Measurements from ENCODE around the gene CMBL.
"Not testable (repeated sequence)": the region's sequence is repeated elsewhere in the genome, so short reads cannot be mapped to it uniquely, and the experiment has no call there.

Gene CMBL

DNA sequence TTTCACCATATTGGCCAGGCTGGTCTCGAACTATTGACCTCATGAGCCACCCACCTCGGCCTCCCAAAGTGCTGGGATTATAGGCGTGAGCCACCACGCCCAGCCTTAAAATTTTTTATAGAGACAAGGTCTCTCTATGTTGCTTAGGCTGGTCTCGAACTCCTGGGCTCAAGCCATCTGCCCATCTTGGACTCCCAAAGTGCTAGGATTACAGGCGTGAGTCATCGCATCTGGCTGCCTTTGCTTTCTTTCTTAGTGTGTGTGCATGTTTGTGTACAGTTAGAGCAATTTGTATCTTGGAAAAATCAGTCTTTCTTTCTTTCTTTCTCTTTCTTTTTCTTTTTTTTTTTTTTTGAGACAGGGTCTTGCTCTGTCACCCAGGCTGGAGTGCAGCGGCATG is 22.3 kb downstream of the CMBL start:
- DNase-seq (ENCODE audit: low read depth, low spot score) = not testable (repeated sequence)

DNA sequence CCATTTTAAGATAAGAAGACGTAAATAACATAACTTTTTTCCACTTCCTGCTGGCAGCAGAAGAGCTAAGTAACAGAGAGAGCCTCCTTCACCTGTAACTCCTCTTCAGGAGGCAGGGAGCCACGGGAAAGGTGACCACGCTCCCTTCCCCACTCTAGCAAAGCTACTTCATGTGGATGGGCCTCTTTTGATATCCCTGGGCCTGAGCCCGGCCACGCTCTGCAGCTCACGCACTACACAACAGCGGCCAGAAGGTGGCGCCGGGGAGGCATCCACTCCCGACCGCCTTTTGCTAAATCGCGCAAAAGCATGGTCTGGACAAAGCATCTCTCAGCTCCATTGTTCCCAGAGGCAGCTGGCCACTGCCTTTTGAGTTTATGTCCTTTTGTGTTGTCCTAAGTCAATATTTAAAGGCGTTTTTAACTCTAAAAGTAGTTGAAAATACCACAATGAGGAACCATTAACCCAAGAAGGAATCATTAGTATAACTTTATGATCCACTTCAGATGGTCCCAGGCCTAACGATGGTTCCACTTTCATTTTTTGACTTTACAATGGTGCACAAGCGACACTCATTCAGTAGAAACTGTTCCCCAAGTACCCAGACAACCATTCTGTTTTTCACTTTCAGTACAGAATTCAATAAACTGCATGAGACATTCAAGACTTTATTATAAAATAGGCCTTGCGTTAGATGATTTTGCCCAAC is 23.6 kb downstream of the CMBL start:
- peak; percentile 40 for DNase-seq (ENCODE audit: low read depth, low spot score)

DNA sequence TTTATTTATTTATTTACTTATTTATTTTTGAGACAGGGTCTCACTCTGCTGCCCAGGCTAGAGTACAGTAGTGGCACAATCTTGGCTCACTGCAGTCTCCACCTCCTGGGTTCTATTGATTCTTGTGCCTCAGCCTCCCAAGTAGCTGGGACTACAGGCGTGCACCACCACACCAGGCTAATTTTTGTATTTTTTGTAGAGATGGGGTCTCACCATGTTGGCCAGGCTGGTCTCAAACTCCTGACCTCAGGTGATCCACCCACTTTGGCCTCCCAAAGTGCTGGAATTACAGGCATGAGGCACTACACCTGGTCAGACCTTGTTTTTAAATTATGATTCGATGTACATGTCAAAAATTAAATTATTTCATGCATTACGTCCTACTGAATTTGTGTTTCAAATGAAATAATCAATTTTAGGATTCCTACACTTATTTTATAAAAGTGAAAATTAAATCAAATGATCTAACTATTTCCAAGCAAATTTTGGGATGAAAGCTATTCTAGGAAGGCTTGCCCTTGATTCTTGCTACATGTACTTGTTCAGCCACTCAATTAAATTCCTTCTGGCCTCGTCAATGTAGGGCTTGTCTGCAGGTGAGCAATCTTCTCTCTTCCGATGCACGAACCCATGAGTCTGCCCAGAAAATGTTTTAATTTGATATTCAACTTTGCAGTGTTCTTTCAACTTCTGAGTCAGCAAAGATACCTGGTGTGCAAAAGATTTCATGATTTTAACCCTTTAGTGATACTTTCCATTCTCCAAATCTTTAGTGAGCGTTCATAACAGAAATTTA is 27.6 kb downstream of the CMBL start:
- DNase-seq (ENCODE audit: low read depth, low spot score) = no peak

DNA sequence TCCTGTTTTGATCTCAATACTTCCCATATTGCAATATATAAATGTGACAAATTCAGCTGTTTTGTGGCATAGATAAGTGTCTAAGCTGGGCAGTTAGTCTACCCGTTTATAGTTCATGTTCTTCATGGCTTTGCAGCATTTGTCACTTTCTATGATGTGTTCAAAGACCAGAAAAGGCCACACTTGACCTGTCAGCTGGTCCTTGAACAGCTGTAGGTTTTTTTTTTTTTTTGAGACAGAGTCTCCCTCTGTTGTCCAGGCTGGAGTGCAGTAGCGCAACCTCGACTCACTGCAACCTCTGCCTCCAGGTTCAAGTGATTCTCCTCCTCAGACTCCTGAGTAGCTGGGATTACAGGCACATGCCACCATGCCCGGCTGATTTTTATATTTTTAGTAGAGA is 28.4 kb downstream of the CMBL start:
- no peak for DNase-seq (ENCODE audit: low read depth, low spot score)

DNA sequence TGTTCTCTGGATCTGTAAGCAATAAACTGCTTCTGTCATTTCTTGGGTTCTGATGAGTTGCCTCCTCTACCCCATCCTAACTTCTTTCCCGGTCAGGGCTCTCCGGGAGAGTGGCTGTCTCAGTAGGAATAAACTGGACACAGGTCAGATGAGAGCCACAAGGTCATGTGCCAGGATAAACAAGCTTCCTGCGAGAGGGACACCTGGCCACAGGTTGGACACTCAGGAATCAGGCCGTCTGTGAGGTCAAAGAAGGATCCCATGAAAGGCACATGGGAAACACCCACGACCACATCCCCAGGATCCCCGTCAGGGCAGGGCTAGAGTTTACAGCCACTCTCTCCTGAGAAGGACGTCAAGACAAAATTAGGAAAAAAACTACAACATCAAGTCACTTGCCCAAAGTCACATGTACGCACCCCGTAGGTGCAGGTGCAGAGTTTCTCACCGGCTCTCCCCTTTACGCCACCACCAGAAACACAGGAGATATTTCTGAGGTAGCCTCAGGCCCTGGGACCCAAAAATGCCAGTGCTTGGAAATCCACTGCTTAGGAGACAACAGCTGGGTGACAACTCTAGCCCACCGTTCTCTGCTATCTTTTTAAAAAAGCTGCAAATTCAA is 28.9 kb downstream of the CMBL start:
- DNase-seq (ENCODE audit: low read depth, low spot score) = no peak

DNA sequence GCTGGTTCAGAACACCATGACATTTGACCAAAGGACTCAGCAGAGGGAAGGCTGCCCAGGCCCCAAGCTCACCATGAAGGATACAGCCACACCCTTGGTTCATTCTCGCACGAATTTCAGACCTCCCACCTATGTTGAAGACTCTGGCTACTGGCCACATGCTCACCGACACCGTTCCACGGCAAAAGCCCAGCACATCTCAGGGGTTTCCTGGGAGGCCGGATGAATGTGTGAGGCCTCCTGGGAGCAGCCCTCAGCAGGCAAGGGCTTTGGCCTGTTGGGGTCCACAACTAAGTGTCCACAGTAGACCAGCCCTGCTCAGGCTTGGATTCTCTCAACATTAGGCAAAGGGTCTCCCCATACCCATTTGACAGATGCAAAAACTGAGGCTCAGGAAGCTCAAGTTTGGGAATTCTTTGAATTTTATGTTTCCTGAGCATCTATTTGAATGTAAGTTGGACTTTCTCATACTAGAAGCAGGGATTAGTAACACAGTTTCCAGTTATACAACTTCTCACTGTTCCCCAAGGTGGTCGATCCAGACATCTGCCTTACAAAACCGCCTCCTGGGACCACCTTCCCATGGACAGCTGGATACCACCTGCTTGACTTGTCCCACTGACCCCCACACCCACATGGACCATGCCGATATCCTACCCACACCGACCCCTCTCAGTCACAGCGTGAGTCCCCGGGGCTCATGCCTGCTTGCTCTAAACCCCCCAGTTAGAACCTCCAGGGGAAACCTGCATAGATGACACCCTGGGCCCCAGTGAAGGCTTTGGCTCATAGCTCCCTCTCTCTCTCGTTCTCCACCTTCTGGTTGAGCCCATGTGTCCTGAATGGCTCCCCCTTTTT is 29.7 kb downstream of the CMBL start:
- no peak for DNase-seq (ENCODE audit: low read depth, low spot score)

DNA sequence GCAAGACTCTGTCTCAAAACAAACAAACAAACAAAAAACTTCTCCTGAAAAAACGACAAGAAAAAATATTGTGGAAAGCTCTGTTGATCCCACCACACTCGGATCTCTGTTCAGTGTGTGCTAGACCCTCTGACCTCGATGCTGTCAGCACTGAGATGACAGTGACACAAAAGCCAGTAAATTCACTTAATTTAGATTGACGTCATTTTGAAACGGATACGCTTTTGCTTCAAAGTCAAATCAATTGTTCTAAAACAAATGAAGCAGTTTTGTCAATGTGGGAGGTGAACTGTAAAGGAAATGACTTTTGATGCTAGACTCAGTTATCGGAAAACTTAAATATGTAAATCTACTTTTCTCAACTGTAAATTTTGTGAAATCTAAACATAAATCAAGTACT is 31.0 kb downstream of the CMBL start:
- no peak for DNase-seq (ENCODE audit: low read depth, low spot score)

DNA sequence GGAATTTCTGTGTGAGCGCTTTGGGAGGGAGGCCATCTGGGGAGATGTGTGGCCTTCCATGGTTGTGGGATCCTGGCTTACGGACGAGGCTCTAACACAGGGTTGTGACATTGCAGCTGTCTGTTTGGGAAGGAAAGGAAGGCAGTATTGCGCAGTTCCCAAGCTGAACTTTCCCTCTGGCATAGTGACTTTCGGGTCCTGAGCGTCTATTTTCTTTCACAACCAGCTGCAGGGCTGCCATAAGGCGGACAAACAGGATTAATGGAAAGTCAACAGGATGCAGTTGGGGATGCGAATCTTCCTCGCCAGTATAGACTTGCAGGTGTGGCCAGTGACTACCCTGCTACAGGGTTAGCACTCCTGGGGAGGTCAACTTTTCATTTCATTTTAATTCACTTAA is 31.7 kb downstream of the CMBL start:
- DNase-seq (ENCODE audit: low read depth, low spot score) = no peak

DNA sequence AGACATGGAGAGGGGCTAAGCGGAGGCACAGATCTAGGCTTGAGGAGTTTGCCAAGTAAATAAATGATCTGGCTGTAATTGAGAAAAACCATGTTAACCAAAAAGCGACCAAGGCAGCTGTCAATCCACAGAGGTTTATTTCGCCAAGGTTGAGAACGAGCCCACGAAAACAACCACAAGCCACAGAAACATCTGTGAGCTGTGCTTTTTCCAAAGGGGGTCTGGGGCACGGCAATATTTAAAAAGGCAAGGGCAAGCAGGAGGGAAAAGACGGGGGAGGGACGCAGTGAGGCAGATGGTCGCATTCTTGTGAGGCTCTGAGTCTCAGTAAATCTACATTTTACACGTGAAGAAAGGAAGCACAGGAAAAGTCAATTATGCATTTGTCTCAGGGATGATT is 32.2 kb downstream of the CMBL start:
- DNase-seq (ENCODE audit: low read depth, low spot score) = no peak

DNA sequence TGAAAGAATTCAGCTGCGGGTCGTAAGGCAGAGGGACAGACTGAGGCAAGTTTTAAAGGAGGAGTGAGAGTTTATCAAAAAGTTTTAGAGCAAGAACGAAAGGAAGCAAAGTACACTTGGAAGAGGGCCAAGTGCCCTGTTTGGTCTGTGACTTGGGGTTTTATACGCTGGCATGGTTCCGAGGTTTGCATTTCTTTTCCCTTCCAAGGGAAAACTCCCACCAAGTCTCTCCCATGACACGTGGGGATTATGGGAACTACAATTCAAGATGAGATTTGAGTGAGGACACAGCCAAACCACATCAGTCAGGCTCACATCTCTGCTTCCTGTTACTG is 34.9 kb downstream of the CMBL start:
- not testable (repeated sequence) for DNase-seq (ENCODE audit: low read depth, low spot score)

DNA sequence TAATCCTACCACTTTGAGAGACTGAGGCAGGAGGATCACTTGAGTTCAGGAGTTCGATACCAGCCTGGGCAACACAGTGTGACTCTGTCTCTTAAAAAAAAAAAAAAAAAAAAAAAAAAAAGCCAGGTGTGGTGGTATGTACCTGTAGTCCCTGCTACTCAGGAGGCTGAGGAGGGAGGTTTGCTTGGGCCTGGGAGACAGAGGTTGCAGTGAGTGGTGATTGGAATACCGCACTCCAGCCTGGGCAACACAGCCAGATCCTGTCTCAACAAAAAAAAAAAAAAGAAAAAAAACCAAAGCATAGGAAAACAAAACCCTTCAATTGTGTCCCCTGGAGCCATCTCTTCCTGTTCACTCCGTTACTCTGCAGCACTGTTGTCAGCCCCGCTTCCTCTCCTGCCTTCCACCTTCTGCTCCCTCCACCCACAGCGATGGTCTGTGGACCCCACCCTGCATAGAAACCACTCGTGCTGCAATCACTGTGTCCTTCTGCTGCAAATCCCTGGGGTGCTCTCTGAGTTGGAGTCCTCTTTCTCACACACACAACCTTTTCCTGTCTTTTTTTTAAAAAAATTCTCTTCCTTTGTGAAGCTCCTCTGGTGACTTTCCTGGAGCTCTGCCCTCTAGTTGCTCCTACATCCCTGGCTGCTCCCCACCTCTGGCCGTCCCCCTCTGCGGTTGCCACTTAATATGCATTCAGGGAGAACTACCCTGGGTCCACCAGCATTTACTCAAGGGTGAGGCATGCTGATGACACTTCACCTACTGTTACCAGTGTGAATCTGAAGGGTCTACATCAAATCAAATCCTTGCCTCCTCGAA is 35.4 kb downstream of the CMBL start:
- DNase-seq (ENCODE audit: low read depth, low spot score) = no peak

DNA sequence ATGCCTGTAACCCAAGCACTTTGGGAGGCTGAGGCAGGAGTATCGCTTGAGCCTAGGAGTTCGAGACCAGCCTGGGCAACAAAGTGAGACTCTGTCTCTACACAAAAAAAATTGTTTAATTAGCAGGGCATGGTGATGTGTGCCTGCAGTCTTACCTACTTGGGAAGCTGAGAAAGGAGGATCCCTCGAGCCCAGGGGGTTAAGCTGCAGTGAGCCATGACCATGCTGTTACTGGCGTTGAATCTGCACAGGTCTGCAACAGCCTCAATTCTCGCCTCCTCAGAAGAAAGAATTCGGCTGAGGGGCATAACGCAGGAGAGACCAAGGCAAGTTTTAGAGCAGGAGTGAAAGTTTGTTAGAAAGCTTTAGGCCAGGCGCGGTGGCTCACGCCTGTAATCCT is 39.6 kb downstream of the CMBL start:
- DNase-seq (ENCODE audit: low read depth, low spot score) = no peak

DNA sequence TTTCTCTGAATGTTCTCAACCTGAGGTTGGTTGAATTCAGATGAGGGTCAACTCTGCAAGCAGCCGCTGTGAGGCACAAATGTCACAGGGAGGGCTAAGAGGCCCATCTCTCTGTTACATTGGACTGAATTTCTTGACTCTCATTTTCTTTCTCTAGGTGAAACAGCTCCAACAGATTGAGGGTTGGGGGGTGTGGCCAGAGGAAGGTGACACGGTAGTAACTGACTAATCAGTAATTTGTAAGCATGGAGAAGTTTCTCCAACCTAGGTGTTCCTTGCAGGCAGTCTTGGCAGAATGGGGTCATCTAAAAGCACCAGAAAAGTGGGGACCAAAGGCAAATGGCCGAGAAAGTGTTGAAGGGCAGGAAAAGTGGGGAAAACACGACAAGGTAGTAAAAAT is 40.9 kb downstream of the CMBL start:
- DNase-seq (ENCODE audit: low read depth, low spot score) = no peak

DNA sequence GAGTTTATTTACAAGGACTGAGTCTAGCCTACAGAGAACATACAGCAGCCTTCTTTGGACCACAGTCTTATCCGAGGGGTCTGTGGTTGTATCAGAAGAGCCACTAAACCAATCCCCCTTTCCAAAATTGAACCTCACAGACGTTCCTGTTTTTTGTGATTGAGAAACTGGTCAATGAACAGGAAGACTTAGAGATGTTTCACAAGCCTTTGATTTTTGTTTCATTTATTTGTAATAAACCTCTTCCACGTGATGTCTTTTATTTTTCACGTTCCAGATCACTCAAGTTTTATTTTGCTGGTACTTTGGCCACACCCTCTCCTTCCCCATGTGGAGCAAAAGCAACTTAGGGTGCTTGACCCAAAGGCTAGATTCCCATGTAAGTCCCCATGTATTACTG is 41.6 kb downstream of the CMBL start:
- no peak for DNase-seq (ENCODE audit: low read depth, low spot score)

DNA sequence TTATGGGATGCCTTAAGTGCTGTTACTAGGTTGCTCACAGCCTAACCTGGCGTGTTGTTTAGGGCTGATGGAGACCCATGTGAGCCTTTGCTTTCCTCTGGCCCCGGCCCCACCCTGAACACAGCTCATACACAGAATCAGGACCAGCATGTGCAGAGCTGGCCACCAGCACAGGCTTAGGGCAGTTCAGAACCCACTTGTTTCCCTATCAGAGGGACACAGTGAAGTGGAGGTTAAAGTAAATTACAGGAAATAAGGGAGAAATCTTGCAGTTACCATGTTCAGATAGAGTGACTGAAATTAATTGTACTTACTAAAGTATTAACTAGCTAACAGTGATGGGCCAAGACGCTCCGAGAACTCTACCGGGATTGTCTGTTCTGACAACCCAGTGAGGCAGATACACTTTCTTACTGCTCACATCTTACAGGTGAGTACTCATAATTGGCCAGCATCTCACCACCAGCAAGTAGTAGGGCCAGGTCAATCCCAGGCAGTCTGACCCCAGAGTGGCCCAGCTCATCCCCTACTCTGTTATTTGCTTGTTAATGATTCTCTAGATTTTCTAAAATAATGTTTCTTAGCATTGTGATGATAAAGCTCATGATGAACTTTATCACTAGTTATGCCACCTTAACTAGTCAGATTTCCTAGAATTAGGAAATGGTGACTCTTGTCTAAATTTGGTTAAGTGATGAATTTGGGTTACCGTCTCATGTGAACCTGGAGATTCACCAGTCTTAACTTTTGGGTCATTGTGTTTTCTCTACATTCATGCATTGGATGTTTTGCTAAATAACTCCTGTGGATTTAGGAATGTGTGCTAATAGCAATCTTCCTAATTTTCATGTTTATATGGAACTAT is 42.2 kb downstream of the CMBL start:
- no peak for DNase-seq (ENCODE audit: low read depth, low spot score)

DNA sequence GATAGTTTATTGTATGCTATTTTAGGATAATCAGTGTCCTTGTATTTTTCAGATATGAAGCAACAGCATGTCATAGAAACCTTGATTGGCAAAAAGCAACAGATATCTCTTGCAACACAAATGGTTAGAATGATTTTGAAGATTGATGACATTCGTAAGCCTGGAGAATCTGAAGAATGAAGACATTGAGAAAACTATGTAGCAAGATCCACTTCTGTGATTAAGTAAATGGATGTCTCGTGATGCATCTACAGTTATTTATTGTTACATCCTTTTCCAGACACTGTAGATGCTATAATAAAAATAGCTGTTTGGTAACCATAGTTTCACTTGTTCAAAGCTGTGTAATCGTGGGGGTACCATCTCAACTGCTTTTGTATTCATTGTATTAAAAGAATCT is 43.1 kb downstream of the CMBL start:
- DNase-seq (ENCODE audit: low read depth, low spot score) = no peak

DNA sequence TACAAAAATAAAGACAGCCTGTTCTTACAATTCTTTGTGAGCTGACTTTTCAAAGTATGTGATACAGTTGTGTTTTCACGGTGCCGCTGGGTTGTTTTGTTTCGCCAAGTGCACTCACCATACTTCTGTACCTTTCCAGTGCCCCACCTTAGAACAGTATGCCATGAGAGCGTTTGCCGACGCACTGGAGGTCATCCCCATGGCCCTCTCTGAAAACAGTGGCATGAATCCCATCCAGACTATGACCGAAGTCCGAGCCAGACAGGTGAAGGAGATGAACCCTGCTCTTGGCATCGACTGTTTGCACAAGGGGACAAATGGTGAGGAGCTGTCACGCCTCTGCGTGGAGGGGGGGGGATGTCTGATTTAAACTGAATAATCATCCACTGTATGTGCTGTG is 44.7 kb downstream of the CMBL start:
- DNase-seq (ENCODE audit: low read depth, low spot score) = no peak

DNA sequence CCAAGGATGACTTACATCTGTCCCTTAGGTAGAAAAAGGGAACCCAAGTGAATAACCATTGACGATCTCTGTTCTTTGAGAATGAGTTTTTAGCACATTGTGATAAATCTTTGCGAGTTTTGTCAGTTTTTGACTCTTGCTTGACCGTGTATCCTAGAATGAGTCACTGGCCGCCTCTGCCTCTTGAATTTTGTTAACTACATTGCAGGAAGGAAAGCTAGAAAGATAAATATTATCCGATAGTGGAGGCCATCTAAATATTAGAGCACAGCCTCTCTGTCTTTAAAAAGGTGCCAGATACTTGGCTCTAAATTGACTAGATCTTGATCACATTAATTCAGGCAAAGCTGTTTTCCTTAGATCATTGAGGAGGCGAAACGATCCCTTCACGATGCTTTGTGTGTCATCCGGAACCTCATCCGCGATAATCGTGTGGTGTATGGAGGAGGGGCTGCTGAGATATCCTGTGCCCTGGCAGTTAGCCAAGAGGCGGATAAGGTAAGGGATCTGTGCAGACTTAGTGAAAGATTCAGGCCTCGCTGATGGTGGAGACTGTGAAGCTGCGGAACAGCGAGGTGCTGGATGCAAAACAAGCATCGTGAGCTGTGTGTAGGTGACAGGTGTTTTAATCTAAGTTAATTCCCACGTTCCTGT is 45.5 kb downstream of the CMBL start:
- no peak for DNase-seq (ENCODE audit: low read depth, low spot score)

DNA sequence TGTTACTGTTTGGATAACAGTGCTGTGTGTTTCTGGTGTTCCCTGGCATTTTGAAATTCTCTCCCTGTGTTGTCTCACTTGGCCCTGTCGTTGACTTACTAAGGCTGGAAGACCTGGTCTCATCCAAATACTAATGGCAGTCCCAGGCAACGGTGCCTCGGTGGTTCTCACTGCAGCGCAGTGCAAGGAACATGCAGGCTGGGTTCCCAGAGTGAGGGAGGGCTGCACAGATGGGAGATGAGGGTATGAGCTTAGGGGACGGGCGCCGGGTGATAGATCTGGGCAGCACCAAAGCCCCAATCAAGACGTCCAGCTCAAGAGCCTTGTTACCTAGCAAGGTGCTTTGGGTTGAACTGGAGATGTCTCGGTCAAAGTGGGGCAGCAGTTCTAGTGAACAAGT is 46.6 kb downstream of the CMBL start:
- no peak for DNase-seq (ENCODE audit: low read depth, low spot score)

DNA sequence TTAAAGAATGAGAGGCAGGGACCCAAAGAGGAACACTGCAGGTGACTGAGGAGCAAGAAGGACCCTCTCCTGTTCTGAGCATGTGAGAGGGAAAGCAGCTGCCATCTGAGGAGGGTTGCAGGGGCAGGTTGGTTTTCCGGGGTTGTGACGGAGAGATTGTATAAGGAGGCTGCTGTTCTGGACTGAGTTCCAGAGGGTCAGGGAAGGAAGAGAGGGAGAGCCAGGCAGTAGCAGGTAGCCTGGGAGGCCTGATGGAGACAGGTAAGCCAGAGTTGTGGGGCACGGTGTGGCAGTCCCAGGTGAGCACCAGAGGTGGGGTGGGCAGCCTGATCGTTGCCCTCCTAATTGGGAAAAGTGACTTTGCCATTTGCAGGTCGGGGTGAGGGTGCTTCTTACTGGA is 47.8 kb downstream of the CMBL start:
- no peak for DNase-seq (ENCODE audit: low read depth, low spot score)
